Caco-2 (cell line): ENCODE data around the gene WDR1. TPM values are rescaled to one million over a fixed set of nuclear protein-coding genes. Genes with fewer than 3 reads are reported as not detected.

Source experiments
- BruUV-seq: library from RNA; stranded (reverse); fragments of 400-500 nt; replicated peaks from 2 replicates; lab custom pipeline; 2021; lab: Mats Ljungman, UMichigan
- CTCF ChIA-PET: fragments of 300-600 bp; sonication (Branson Sonifier 250); formaldehyde crosslinking; loops from one replicate; lab custom pipeline; 2022; ENCODE audit warnings: antibody characterized with exemption; lab: Charles Lee
- POLR2A ChIA-PET: fragments of 300-600 bp; sonication (Branson Sonifier 250); formaldehyde crosslinking; loops from one replicate; lab custom pipeline; 2022; ENCODE audit warnings: antibody characterized with exemption; lab: Charles Lee
- DNase-seq, 2 experiments: peaks; one replicate each; pipeline versions ENCODE4 v3.0.0 to v3.0.0-alpha.2; 2020 to 2022
- H3K27me3 ChIP-seq: replicated peaks from 2 replicates; pipeline ENCODE4 v1.6.0; 2011; ENCODE audit warnings: low read length; ENCODE audit not compliant: control insufficient read depth, insufficient read depth
- H3K36me3 ChIP-seq: 2 replicates; pipeline ENCODE4 v1.5.1; 2011; ENCODE audit warnings: low read length; ENCODE audit not compliant: control insufficient read depth, insufficient read depth
- H3K4me1 ChIP-seq: fragments of 250-450 bp; sonication (Bioruptor Pico); 2 replicates; pipeline ENCODE4 v1.5.1; 2020; ENCODE audit warnings: mild to moderate bottlenecking
- H3K4me3 ChIP-seq: 2 replicates; pipeline ENCODE4 v1.5.1; 2011; ENCODE audit warnings: low read depth, mild to moderate bottlenecking, control low read depth, low read length
- H3K9me3 ChIP-seq: fragments of 250-450 bp; sonication (Bioruptor Pico); 2 replicates; pipeline ENCODE4 v1.5.1; 2020; ENCODE audit warnings: mild to moderate bottlenecking, moderate library complexity
- H3K27ac Mint-ChIP-seq: one replicate; pipeline ENCODE4 v1.8.0; 2022; ENCODE audit warnings: mixed read lengths; ENCODE audit not compliant: unreplicated experiment
- H3K27me3 Mint-ChIP-seq: one replicate; pipeline ENCODE4 v1.8.0; 2022; ENCODE audit warnings: mixed read lengths; ENCODE audit not compliant: insufficient read depth, unreplicated experiment
- H3K36me3 Mint-ChIP-seq: one replicate; pipeline ENCODE4 v1.8.0; 2022; ENCODE audit warnings: mild to moderate bottlenecking, mixed read lengths; ENCODE audit not compliant: insufficient read depth, unreplicated experiment
- H3K4me1 Mint-ChIP-seq: one replicate; pipeline ENCODE4 v1.8.0; 2022; ENCODE audit warnings: low read depth, mixed read lengths; ENCODE audit not compliant: unreplicated experiment
- H3K4me3 Mint-ChIP-seq: one replicate; pipeline ENCODE4 v1.8.0; 2022; ENCODE audit warnings: mild to moderate bottlenecking, moderate library complexity, mixed read lengths; ENCODE audit not compliant: unreplicated experiment
- H3K9me3 Mint-ChIP-seq: one replicate; pipeline ENCODE4 v1.8.0; 2022; ENCODE audit warnings: mixed read lengths; ENCODE audit not compliant: unreplicated experiment
- intact Hi-C: fragments of 100-400 bp; cut with micrococcal nuclease; formaldehyde crosslinking; loops from one replicate; pipeline ENCODE4 v1.10.0; 2022; ENCODE audit not compliant: unreplicated experiment
- total RNA-seq: library from RNA; stranded (reverse); gene quantifications from 2 replicates; pipeline ENCODE4 v1.2.3, GENCODE V29; 2022
- TF ChIP-seq, protein P1 (sequence below), 2 experiments: fragments of 200-600 bp in 1 of 2; IDR thresholded peaks; 1 replicate in 1 of 2; 2 replicates in 1 of 2; pipeline versions ENCODE4 v1.5.1 to v1.8.0; 2011 to 2022; ENCODE audit warnings: antibody characterized with exemption in 1 of 2, control low read depth in 1 of 2, inconsistent platforms in 1 of 2, low read depth in 1 of 2, low read length in 1 of 2, mild to moderate bottlenecking in 1 of 2, moderate library complexity in 1 of 2; ENCODE audit not compliant: insufficient read depth in 1 of 2, severe bottlenecking in 1 of 2, unreplicated experiment in 1 of 2

Gene WDR1
- total RNA-seq, 1 experiment from 2014 or later = 250 TPM

DNA sequence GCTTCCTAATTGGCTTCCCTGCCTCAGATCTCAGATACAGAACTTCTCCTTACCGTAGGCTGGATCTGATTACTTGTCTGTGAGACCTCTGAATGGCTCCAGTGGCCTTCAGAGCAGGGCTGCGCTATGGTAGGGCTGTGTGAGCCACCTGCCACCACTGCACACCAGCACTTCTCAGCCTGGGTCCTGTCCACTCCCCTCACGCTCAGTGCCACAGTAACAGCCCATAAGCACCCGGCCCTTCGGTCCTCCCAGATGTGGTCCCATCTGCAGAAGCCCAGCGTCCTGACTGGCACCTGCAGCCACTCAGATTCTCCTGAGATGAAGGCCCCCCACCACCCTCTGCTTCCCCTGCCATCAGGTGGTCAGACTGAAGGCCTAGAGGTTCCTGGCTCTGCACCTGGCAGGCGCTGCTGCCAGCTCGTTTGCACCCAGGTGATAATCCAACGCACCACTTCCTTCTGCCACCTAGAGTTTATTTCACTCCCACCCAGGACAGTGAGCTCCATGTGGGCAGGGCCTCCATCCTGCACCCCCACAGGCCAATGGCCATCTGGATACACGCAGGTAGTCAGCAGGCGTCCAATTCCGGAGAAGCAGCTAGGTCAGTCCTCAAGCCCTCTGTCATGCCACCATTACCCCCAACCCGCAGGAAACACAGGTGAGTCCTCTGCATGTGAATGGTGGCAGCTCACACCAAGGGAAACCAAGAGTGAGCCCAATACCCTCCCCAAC, 5.4 kb downstream of the WDR1 start:
- H3K4me1 Mint-ChIP-seq = peaks cover 12% of the 10 kb centered on the region
- no peak overlapping the region for H3K4me3 Mint-ChIP-seq
- no peaks in the 10 kb centered on the region for H3K9me3 ChIP-seq
- no peaks in the 10 kb centered on the region for H3K27me3 Mint-ChIP-seq
- POLR2A ChIA-PET = interaction anchor here (0.8 kb wide), 1 partner anchor 10 kb away, joined by 3 read pairs; no protein-coding TSS in a partner anchor
- H3K4me3 ChIP-seq = no peak overlapping the region
- intact Hi-C loops = no loop called here
- no peak overlapping the region for H3K27ac Mint-ChIP-seq
- peaks cover 91% of the 10 kb centered on the region for H3K36me3 Mint-ChIP-seq
- no peaks in the 10 kb centered on the region for H3K27me3 ChIP-seq
- BruUV-seq = no TSS peak
- H3K9me3 Mint-ChIP-seq = no peaks in the 10 kb centered on the region
- peaks cover 15% of the 10 kb centered on the region for H3K36me3 ChIP-seq
- CTCF ChIA-PET = no interaction called here
- 0 out of 2 replicates have a peak, but pooled peaks cover 9% of the 10 kb centered on the region for H3K4me1 ChIP-seq
- TF ChIP-seq, protein P1, sequence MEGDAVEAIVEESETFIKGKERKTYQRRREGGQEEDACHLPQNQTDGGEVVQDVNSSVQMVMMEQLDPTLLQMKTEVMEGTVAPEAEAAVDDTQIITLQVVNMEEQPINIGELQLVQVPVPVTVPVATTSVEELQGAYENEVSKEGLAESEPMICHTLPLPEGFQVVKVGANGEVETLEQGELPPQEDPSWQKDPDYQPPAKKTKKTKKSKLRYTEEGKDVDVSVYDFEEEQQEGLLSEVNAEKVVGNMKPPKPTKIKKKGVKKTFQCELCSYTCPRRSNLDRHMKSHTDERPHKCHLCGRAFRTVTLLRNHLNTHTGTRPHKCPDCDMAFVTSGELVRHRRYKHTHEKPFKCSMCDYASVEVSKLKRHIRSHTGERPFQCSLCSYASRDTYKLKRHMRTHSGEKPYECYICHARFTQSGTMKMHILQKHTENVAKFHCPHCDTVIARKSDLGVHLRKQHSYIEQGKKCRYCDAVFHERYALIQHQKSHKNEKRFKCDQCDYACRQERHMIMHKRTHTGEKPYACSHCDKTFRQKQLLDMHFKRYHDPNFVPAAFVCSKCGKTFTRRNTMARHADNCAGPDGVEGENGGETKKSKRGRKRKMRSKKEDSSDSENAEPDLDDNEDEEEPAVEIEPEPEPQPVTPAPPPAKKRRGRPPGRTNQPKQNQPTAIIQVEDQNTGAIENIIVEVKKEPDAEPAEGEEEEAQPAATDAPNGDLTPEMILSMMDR (IDR thresholded peaks at IDR 0.05; ENCODE audit: insufficient read depth in 1 of 2, low read depth in 1 of 2, low read length in 1 of 2, severe bottlenecking in 1 of 2, unreplicated experiment in 1 of 2) = no peak
- no peak for DNase-seq

DNA sequence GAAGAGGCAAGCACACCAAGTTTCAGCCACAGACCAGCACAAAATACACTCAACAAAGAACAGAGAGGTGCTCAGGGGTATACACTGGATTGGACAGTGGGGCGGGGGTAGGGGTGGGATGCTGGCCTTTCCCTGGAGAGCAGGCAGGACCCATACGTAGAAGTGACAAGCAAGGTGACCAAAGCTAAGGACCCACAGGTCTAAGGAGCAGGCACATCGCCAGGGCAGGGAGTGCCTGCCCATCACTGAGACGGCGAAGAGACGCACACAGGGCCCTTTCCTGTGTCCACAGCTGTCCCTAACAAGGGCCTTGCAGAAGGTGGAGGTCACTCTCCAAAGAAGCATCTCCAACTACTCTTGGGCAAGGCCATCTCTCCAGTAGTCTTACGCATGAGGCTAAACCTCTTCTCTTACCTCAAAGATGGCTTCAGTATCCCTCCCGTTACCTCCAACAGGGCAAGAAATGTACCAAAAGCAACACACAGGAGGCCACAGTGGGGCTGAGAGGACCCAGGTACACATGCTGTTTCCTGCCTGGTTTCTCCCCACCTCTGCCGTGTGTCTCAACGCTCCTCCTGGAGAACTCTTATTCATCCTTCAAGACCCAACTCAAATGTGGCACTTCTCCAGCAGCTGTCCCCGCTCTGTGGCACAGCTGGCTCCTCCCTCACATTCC, 6.5 kb downstream of the WDR1 start:
- Histone ChIP-seq H3K27me3 (no peaks in the 10 kb centered on the region), H3K4me3 (no peak overlapping the region), H3K4me1 (0 out of 2 replicates have a peak, but pooled peaks cover 5% of the 10 kb centered on the region), H3K9me3 (no peaks in the 10 kb centered on the region), H3K36me3 (peaks cover 14% of the 10 kb centered on the region)
- H3K27ac Mint-ChIP-seq = no peak overlapping the region
- intact Hi-C loops = no loop called here
- CTCF ChIA-PET = no interaction called here
- no peaks in the 10 kb centered on the region for H3K9me3 Mint-ChIP-seq
- peaks cover 18% of the 10 kb centered on the region for H3K4me1 Mint-ChIP-seq
- H3K36me3 Mint-ChIP-seq = peaks cover 91% of the 10 kb centered on the region
- no peak overlapping the region for H3K4me3 Mint-ChIP-seq
- TF ChIP-seq, protein P1 (IDR thresholded peaks at IDR 0.05; ENCODE audit: insufficient read depth in 1 of 2, low read depth in 1 of 2, low read length in 1 of 2, severe bottlenecking in 1 of 2, unreplicated experiment in 1 of 2) = no peak
- POLR2A ChIA-PET = no interaction called here
- no TSS peak for BruUV-seq
- DNase-seq = no peak
- H3K27me3 Mint-ChIP-seq = no peaks in the 10 kb centered on the region

DNA sequence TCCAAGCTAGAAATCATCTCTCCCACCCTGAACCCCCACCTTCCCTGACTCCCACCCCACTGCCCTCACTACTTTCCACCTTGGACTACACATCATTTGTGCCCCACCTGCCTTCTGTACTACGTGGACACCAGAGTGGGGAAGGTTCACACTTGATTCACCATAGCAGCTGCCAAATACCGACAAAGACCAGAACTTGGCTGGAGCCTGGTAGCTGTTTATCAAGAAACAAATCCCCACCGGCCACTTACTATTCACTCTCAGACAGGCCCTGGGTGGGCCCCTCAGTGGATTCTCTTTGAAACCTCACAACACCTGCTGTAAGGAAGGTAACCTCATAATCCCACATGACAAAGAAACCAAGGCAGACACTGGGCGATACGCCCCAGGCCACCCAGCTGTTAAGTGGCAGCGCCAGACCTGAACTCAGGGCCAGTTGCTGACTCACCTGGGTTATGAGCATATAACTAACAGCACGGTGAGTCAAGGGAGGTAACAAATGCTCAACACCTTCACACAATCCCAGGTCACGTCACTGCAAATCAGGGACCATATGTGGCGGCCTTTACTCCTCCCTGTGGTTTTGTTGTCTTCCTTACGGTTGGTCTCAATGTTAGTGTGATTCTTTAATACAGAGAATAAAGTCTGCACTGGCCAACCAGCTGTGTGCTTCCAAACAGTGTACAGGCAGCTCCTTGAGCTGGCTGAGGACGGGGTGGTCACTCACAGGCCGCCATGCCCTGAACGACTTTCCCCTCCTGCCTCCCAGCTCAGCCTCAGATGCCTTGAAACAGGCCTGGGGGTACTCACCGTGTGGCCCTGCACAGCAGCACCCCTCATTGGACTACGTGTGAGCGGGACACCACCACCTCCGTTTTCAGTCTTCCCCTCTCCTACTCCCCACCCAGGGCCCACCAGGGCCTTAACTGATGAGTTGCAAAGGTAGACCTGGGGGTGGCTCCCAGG, 7.5 kb downstream of the WDR1 start:
- no peak overlapping the region for H3K4me3 ChIP-seq
- Mint-ChIP-seq H3K27me3 (no peaks in the 10 kb centered on the region), H3K27ac (no peak overlapping the region), H3K4me3 (no peak overlapping the region), H3K9me3 (no peaks in the 10 kb centered on the region), H3K36me3 (peaks cover 91% of the 10 kb centered on the region), H3K4me1 (peaks cover 25% of the 10 kb centered on the region)
- CTCF ChIA-PET = no interaction called here
- intact Hi-C loops = no loop called here
- no TSS peak for BruUV-seq
- no peaks in the 10 kb centered on the region for H3K4me1 ChIP-seq
- TF ChIP-seq, protein P1 (IDR thresholded peaks at IDR 0.05; ENCODE audit: insufficient read depth in 1 of 2, low read depth in 1 of 2, low read length in 1 of 2, severe bottlenecking in 1 of 2, unreplicated experiment in 1 of 2) = no peak
- POLR2A ChIA-PET = interaction anchor here (0.8 kb wide), 1 partner anchor 8 kb away, joined by 3 read pairs; the partner anchor contains the start of gene WDR1
- H3K27me3 ChIP-seq = no peaks in the 10 kb centered on the region
- no peaks in the 10 kb centered on the region for H3K9me3 ChIP-seq
- H3K36me3 ChIP-seq = peaks cover 10% of the 10 kb centered on the region
- DNase-seq = no peak
